AG20443 (cell line): Measurements from ENCODE around the gene ANKRD12.

Experiments
- DNase-seq: peaks from one replicate; pipeline ENCODE4 v3.0.0; 2012; ENCODE audit warnings: low spot score, mixed read lengths

ANKRD12 gene

GRCh38 chr18:9184998-9185613 lies 48.5 kb downstream of the ANKRD12 start:
- no peak for DNase-seq

- DNase-seq = no peak
Observed at GRCh38 chr18:9188359-9189231, 52.0 kb downstream of the ANKRD12 start.

- no peak for DNase-seq
Observed at GRCh38 chr18:9189491-9189890, 52.9 kb downstream of the ANKRD12 start.

GRCh38 chr18:9191658-9192256 lies 55.2 kb downstream of the ANKRD12 start:
- DNase-seq = no peak

GRCh38 chr18:9193031-9193430 lies 56.5 kb downstream of the ANKRD12 start:
- no peak for DNase-seq

GRCh38 chr18:9196568-9196967 lies 60.0 kb downstream of the ANKRD12 start:
- no peak for DNase-seq

- DNase-seq = no peak
Observed at GRCh38 chr18:9199681-9200080, 63.1 kb downstream of the ANKRD12 start.

GRCh38 chr18:9201224-9201623 lies 64.6 kb downstream of the ANKRD12 start:
- no peak for DNase-seq

- DNase-seq = no peak
Observed at GRCh38 chr18:9204659-9205058, 68.1 kb downstream of the ANKRD12 start.

GRCh38 chr18:9206421-9206820 lies 69.8 kb downstream of the ANKRD12 start:
- DNase-seq = peak; percentile 7

- DNase-seq = peak; percentile 11
Observed at GRCh38 chr18:9209279-9209678, 72.7 kb downstream of the ANKRD12 start.

- DNase-seq = no peak
Observed at GRCh38 chr18:9210966-9211365, 74.4 kb downstream of the ANKRD12 start.

GRCh38 chr18:9211955-9212354 lies 75.4 kb downstream of the ANKRD12 start:
- DNase-seq = no peak

- DNase-seq = no peak
Observed at GRCh38 chr18:9215221-9215933, 78.8 kb downstream of the ANKRD12 start.

GRCh38 chr18:9216459-9216858 lies 79.9 kb downstream of the ANKRD12 start:
- no peak for DNase-seq

GRCh38 chr18:9217743-9218451 lies 81.3 kb downstream of the ANKRD12 start:
- no peak for DNase-seq

GRCh38 chr18:9221040-9221439 lies 84.5 kb downstream of the ANKRD12 start:
- no peak for DNase-seq

GRCh38 chr18:9221661-9222060 lies 85.1 kb downstream of the ANKRD12 start:
- no peak for DNase-seq

- no peak for DNase-seq
Observed at GRCh38 chr18:9223356-9223755, 86.8 kb downstream of the ANKRD12 start.

- DNase-seq = no peak
Observed at GRCh38 chr18:9226463-9226862, 89.9 kb downstream of the ANKRD12 start.

GRCh38 chr18:9231852-9232486 lies 95.4 kb downstream of the ANKRD12 start:
- DNase-seq = no peak
